GM18511 (cell line): Measurements from ENCODE around the gene ACAT1.
A peak's percentile ranks its signal among the peaks of the same experiment; 100 is the strongest.
"Not testable (repeated sequence)": the region's sequence is repeated elsewhere in the genome, so short reads cannot be mapped to it uniquely, and the experiment has no call there.

Source experiments
- ATAC-seq: cut with Tn5 transposase; IDR thresholded peaks from one replicate; pipeline ENCODE4 v1.9.1; 2021; ENCODE audit warnings: mild to moderate bottlenecking, moderate library complexity; ENCODE audit not compliant: unreplicated experiment

ACAT1 gene

DNA sequence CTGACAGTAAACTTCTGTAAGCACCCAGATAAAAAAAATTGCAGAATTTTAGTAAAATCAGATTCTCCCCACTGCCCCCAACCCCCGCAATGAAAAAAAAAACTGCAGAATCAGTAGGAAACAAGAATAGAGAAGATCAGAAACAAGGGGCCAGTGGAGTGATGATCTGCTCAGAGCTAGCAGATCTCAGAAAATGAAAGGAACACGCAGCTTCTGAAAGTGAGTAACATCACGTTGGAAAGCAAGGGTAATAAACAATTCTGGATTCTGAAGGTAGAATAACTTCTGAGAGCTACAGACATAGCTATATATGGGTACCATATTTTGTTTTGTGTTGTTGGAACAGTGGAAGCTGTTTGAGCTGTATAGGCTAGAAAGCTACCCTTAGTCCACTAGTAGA is 23.2 kb downstream of the ACAT1 start:
- ATAC-seq, result no peak

DNA sequence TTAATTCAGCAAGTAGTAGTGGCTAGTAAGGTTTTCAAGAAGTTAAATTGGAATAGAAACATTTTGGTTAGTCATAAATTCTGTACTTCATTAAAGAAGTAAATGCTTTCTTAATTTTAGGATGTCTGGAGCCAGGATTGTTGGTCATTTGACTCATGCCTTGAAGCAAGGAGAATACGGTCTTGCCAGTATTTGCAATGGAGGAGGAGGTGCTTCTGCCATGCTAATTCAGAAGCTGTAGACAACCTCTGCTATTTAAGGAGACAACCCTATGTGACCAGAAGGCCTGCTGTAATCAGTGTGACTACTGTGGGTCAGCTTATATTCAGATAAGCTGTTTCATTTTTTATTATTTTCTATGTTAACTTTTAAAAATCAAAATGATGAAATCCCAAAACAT is 25.8 kb downstream of the ACAT1 start:
- no peak for ATAC-seq

DNA sequence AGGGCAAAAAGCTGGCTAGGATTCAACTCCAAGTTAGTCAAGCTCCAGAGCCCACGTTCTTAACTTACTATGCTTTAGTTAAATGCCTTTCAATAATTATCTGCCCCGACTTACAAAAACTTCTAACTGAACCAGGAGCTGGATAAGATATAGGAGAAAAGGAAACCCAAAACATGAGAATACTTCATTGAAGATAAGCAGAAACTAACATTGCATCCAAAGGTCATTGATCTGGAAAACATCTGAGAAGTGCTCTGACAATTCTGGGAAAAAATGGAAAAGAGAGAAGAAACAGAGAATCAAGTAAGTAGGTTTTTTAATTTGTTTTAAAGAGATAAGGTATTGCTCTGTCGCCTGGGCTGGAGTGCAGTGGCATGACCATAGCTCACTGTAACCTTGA is 27.2 kb downstream of the ACAT1 start:
- no peak for ATAC-seq

DNA sequence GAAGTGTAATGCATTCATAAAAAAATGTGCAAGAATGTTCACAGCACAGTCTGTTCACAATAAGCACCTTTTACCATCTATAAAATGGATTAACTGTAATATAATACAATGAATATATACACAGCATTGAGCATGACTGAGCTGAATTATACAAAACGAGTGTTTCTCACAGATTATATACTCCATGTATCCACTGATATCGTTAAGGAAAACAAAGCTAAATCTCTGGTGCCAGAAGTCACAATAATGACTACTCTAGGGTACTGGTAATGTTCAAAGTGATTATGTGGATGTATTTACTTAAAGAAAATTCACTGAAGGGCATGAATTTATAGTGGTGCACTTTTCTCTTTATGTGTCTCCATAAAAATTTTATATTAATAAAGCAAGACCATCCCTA is 33.2 kb downstream of the ACAT1 start:
- no peak for ATAC-seq

DNA sequence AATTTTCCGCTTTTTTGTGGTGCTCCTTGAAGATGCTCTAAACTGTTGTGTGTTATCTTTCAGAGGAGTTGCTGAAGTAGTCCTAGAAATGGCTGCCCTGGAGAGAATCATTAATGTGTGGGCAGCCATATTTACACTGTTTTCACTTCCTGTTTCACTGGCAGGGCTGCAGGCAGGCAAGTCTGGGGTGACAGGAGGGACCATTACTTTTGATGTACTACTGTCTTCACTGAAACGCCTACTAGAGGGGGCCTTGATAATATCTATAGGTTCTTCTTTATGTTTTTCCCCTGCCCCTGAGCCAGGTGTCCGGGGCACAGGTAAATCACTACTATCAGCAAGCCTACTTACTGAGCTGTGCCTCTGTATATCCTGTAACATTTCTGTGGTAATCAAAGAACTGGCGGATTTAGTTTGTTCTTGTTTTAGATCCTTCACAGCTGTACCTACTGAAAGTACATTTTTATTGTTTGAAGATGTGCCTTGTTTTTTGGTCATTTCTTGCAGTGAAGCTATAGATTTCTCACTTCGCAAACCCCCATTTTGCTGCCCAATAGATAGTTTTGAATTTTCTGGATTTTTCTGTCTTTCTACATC is 39.7 kb downstream of the ACAT1 start:
- ATAC-seq, result peak; percentile 100

DNA sequence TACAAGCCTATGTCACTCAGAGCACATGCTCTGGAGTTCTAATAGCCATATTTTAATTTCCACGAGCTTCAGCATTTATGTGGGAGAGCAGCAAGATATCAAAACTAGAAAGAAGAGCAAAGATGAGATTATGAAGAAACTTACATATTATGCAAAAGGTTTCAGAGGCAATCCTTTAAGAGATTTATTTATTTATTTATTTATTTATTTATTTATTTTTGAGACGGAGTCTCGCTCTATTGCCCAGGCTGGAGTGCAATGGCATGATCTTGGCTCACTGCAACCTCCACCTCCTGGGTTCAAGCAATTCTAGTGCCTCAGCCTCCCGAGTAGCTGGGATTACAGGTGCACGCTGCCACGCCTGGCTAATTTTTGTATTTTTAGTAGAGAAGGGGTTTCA is 41.5 kb downstream of the ACAT1 start:
- not testable (repeated sequence) for ATAC-seq

DNA sequence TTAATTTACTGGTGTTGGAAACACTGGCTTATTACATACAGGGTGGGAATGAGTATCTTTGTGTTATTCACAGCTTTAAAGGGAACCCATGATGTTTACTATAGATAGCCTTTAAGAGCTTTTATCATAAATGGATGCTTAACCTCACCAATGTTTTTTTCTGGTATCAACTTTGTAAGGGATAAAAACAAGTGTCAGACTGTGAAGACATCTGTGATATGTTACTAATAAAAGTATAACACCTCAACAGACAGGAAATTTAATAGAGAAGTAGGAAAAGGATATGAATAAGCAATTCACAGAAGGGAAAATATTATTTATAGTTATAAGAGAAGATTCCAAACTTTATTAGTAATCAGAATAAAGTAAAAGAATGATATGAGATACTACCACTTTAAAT is 46.3 kb downstream of the ACAT1 start:
- no peak for ATAC-seq

DNA sequence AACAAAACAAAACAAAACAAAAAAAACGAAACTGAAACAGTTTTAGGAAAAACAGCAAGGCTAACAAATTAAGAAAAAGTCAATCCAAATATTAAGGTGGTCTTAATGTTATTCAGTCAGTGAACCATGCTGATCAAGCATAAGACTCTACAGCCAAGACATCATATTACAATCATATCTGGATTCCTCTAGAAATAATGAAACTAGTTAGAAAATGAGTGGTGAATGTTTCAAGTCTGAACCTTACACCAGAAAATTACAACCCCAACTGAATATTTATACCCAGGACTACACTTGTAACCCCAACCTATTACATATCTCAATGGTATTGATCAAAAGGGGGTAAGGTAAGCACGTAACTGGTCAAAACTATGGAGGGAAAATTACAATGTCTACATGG is 48.8 kb downstream of the ACAT1 start:
- no peak for ATAC-seq

DNA sequence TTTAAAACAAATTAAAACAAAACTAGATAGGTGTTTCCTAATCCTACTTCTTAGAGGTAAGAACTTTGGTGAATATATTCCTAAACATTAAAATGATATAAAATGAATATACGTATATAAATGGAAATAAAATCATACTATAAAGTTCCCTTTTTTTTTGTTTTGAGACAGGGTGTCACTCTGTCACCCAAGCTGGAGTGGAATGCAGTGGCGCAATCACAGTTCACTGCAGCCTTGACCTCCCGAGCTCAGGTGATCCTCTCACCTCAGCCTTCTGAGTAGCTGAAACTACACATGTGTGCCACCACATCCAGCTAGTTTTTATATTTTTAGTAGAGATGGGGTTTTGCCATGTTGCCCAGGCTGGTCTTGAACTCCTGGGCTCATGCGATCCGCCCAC is 56.2 kb downstream of the ACAT1 start:
- ATAC-seq, result no peak

DNA sequence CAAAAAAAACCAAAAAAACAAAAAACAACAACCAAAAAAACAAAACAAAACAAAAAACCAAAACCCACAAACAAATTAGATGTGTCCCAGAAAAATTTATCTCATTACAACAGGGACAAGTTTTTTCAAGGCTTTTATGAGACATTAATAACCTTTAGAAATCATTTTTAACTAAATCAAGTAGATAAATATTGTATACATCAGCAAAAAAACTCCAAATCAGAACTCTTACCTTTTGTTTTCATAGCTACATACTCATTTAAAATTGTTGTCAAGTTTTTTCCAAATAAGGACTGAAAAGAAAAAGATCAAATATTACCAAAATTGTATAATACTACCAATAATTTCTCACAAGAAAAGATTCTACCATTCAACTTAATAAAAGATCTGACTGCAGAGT is 72.4 kb downstream of the ACAT1 start:
- ATAC-seq, result no peak

DNA sequence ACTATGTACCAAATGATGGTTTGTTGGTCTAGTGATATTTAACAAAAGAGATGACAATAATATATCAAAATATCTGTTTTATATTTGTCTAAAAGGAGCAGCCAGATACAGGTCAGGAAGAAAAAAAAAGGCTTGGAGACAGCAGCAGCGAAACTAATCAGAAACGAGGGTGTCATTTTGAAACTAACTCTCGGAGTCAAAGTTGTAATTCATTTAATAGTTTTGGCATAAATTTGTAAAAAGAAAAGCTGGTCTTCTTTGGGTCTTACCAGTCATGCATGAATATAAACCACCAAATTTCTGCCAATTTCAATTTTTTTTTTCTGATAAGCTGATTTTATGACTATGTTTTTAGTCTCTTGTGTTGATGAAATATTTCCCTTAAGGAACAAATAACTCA is 75.5 kb downstream of the ACAT1 start:
- peak; percentile 39 for ATAC-seq
